Measurements from ENCODE around the gene DLG2.

GRCh38 chr11:83612891-83613766 is 2014.0 kb downstream of the DLG2 start:
- TF ChIP-seq CTCF (IDR thresholded peaks at IDR 0.05), result no peak
- TF ChIP-seq EP300 (IDR thresholded peaks at IDR 0.05), result no peak
